Progenitor cell of endocrine pancreas (in vitro differentiated cells): ENCODE results near the gene DDR2. TPM values are rescaled to one million over a fixed set of nuclear protein-coding genes. Genes with fewer than 3 reads are reported as not detected.

ENCODE experiments used
- DNase-seq: peaks from one replicate; pipeline ENCODE4 v3.0.0; 2021; ENCODE audit warnings: low spot score; ENCODE audit not compliant: unreplicated experiment
- H3K27ac Mint-ChIP-seq: 2 replicates; pipeline ENCODE4 v1.8.0; 2021; ENCODE audit warnings: mild to moderate bottlenecking, moderate library complexity, mixed read lengths
- H3K27me3 Mint-ChIP-seq: 2 replicates; pipeline ENCODE4 v1.8.0; 2021; ENCODE audit warnings: mixed read lengths
- H3K36me3 Mint-ChIP-seq: 2 replicates; pipeline ENCODE4 v1.8.0; 2022; ENCODE audit warnings: mixed read lengths; ENCODE audit not compliant: insufficient read depth
- H3K4me1 Mint-ChIP-seq: 2 replicates; pipeline ENCODE4 v1.8.0; 2021; ENCODE audit warnings: low read depth, mixed read lengths
- H3K4me3 Mint-ChIP-seq: 2 replicates; pipeline ENCODE4 v1.8.0; 2021; ENCODE audit warnings: low read depth, mild to moderate bottlenecking, moderate library complexity, mixed read lengths
- H3K9me3 Mint-ChIP-seq: 2 replicates; pipeline ENCODE4 v1.8.0; 2021; ENCODE audit warnings: low read depth, mixed read lengths
- CTCF ChIP-seq: fragments of 200-600 bp; sonication (generic); IDR thresholded peaks from one replicate; pipeline ENCODE4 v1.5.0; 2021; ENCODE audit warnings: antibody characterized with exemption, mild to moderate bottlenecking; ENCODE audit not compliant: unreplicated experiment
- total RNA-seq: library from RNA; stranded (reverse); gene quantifications from 2 replicates; pipeline ENCODE4 v1.2.1, GENCODE V29; 2021

The DDR2 gene
- total RNA-seq, 1 donor from 2014 or later: 1.7 TPM

DNA sequence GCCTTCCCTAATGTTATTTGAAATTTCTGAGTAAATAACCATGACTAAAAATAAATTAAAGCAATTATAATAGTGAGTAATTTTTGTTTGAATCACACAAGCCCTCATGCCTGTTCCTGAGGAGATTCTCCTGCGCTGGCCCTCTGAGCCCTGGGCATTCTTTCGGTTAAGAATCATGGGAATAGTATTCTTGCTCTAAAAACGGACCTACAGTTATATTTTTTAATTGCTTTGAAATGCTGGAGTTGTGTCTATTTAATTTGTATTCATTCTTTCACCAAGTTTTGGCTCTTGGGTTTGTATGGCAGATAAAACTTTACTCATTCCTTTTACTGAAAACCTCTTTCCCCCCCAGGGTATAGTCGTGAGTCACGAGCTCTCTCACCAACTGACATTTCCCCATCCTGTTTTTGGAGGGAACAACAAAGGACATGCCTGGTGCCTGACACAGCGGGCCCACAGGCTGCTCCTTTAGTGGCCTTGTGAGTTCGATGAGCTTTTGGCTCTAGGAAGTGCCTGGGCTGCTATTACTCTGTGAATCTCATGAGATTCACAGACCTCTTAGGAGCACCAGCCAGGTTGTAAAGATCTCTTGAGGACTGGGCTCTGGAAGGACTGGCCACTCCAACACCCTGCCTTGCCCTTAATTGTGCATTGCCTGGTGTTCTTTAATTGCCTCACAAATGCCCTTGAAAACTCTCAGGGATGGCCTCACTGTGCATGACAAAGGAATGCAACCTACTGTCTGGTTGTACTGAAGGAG lies 58.6 kb downstream of the DDR2 start:
- Mint-ChIP-seq H3K9me3 (no peaks in the 10 kb centered on the region), H3K4me3 (no peak overlapping the region), H3K27me3 (no peaks in the 10 kb centered on the region), H3K27ac (no peak overlapping the region), H3K4me1 (peaks cover 13% of the 10 kb centered on the region), H3K36me3 (no peaks in the 10 kb centered on the region)
- no peak for DNase-seq
- no peak for TF ChIP-seq CTCF

DNA sequence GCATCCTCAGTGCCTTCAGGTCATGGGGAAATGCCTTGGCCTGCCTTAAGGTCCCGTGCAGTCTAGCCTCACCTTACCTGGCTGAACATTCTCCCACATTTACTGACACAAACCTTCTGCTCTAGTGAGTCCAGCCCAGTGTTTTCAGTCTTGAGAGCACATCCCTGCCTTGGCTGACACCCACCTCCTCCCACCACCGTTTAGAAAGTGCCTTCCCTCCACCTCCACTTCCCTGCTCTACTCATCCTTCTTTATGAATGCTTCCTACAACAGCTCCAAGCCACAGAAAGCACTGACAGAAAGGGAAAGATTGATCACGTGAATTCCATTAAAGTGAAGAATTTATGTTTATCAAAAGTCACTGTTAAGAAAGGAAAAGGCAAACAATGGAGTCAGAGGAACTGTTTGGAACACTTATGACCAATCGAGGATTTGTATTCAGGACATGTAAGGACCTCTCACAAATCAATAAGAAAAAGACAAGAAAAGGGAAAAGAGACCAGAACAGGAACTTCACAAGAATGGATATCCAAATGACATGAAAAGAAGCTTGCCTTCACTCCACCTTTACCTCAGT lies 59.8 kb downstream of the DDR2 start:
- no peaks in the 10 kb centered on the region for H3K9me3 Mint-ChIP-seq
- H3K27ac Mint-ChIP-seq: peak overlapping the region; percentile 23
- no peaks in the 10 kb centered on the region for H3K27me3 Mint-ChIP-seq
- H3K4me3 Mint-ChIP-seq: no peak overlapping the region
- no peaks in the 10 kb centered on the region for H3K36me3 Mint-ChIP-seq
- no peak for TF ChIP-seq CTCF
- no peak for DNase-seq
- H3K4me1 Mint-ChIP-seq: peaks cover 24% of the 10 kb centered on the region

- H3K36me3 Mint-ChIP-seq: no peaks in the 10 kb centered on the region
- no peak for DNase-seq
- no peaks in the 10 kb centered on the region for H3K27me3 Mint-ChIP-seq
- H3K9me3 Mint-ChIP-seq: no peaks in the 10 kb centered on the region
- no peak overlapping the region for H3K27ac Mint-ChIP-seq
- no peak overlapping the region for H3K4me3 Mint-ChIP-seq
- TF ChIP-seq CTCF: no peak
- H3K4me1 Mint-ChIP-seq: peaks cover 37% of the 10 kb centered on the region
These were observed 62.6 kb downstream of the DDR2 start for GRCh38 chr1:162694911-162695310.

- TF ChIP-seq CTCF: no peak
These were observed 63.4 kb downstream of the DDR2 start for GRCh38 chr1:162695687-162696086.

DNA sequence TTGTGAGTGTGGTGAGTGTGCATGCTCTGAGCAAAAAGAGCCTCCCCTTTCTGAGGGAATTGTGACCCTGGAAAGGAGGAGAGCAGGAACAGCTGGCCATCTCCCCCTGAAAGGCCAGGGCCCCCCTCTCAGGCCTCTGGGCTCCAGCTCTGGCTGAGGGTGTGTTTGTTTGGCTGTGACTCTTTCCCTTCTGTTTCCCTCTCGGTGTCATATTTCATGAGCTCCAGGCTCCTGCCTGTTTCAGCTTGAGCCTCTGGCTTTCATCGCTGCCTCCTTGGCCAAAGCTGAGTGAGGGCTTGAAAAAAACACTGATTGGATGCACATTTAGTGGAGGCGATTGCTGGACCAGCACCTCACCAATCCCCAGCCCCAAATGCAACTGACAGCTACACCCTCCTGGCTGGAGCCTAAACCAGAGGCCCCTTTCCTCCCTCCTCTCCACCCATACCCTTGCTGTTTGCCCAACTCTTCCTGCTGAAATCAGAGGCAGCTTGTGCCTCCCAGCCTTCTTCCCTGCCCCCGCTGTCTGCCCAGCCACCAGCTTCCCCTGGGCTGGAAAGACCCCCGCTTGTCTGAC lies 64.1 kb downstream of the DDR2 start:
- Mint-ChIP-seq H3K4me3 (peak overlapping the region; percentile 44), H3K4me1 (peaks cover 37% of the 10 kb centered on the region), H3K9me3 (no peaks in the 10 kb centered on the region), H3K36me3 (no peaks in the 10 kb centered on the region), H3K27me3 (no peaks in the 10 kb centered on the region), H3K27ac (peak overlapping the region; percentile 97)
- peak; percentile 49 for DNase-seq
- no peak for TF ChIP-seq CTCF

More at GRCh38 chr1:162695687-162696086, 63.4 kb downstream of the DDR2 start:
- no peak for DNase-seq
- Mint-ChIP-seq H3K27ac (peak overlapping the region; percentile 95), H3K9me3 (no peaks in the 10 kb centered on the region), H3K4me3 (no peak overlapping the region), H3K36me3 (no peaks in the 10 kb centered on the region), H3K27me3 (no peaks in the 10 kb centered on the region), H3K4me1 (peaks cover 37% of the 10 kb centered on the region)
